Calu3 (cell line): ENCODE data around the gene TUT4. TPM values are rescaled to one million over a fixed set of nuclear protein-coding genes. Genes with fewer than 3 reads are reported as not detected.

ENCODE experiments used
- BruUV-seq: library from RNA; stranded (reverse); fragments of 400-500 nt; replicated peaks from 2 replicates; lab custom pipeline; 2021; lab: Mats Ljungman, UMichigan
- CTCF ChIA-PET: fragments of 300-600 bp; sonication (Branson Sonifier 250); formaldehyde crosslinking; loops from one replicate; lab custom pipeline; 2022; ENCODE audit warnings: antibody characterized with exemption; lab: Charles Lee
- DNase-seq: peaks from one replicate; pipeline ENCODE4 v3.0.0; 2022
- H3K27ac Mint-ChIP-seq: one replicate; pipeline ENCODE4 v1.8.0; 2022; ENCODE audit warnings: mixed read lengths; ENCODE audit not compliant: unreplicated experiment
- H3K27me3 Mint-ChIP-seq: one replicate; pipeline ENCODE4 v1.8.0; 2022; ENCODE audit warnings: mixed read lengths; ENCODE audit not compliant: unreplicated experiment
- H3K36me3 Mint-ChIP-seq: one replicate; pipeline ENCODE4 v1.8.0; 2022; ENCODE audit warnings: mild to moderate bottlenecking, moderate library complexity, mixed read lengths; ENCODE audit not compliant: insufficient read depth, unreplicated experiment
- H3K4me1 Mint-ChIP-seq: one replicate; pipeline ENCODE4 v1.8.0; 2022; ENCODE audit warnings: mild to moderate bottlenecking, low read depth, mixed read lengths; ENCODE audit not compliant: unreplicated experiment
- H3K4me3 Mint-ChIP-seq: one replicate; pipeline ENCODE4 v1.8.0; 2022; ENCODE audit warnings: mild to moderate bottlenecking, low read depth, moderate library complexity, mixed read lengths; ENCODE audit not compliant: unreplicated experiment
- H3K9me3 Mint-ChIP-seq: one replicate; pipeline ENCODE4 v1.8.0; 2022; ENCODE audit warnings: low read depth, mixed read lengths; ENCODE audit not compliant: unreplicated experiment
- CTCF ChIP-seq: fragments of 200-600 bp; IDR thresholded peaks from one replicate; pipeline ENCODE4 v1.8.0; 2022; ENCODE audit warnings: antibody characterized with exemption; ENCODE audit not compliant: unreplicated experiment
- intact Hi-C: fragments of 100-400 bp; cut with micrococcal nuclease; formaldehyde crosslinking; loops from one replicate; pipeline ENCODE4 v1.10.0; 2022; ENCODE audit not compliant: unreplicated experiment
- total RNA-seq: library from RNA; stranded (reverse); gene quantifications from 2 replicates; pipeline ENCODE4 v1.2.3, GENCODE V29; 2022

Gene TUT4
- total RNA-seq, 1 experiment from 2014 or later, result 55.9 TPM

GRCh38 chr1:52551507-52552235 lies 1.2 kb downstream of the TUT4 start:
- intact Hi-C loops, result loop anchor here (5.0 kb wide), 1 partner anchor 136 kb away; no protein-coding TSS in a partner anchor
- peak; percentile 27 for DNase-seq
- CTCF ChIA-PET, result no interaction called here
- Mint-ChIP-seq H3K4me1 (peaks cover 27% of the 10 kb centered on the region), H3K36me3 (no peaks in the 10 kb centered on the region), H3K4me3 (no peak overlapping the region), H3K27ac (no peak overlapping the region), H3K9me3 (no peaks in the 10 kb centered on the region), H3K27me3 (no peaks in the 10 kb centered on the region)
- TSS peak; percentile 59 for BruUV-seq
- TF ChIP-seq CTCF, result no peak

- H3K36me3 Mint-ChIP-seq, result no peaks in the 10 kb centered on the region
- peaks cover 27% of the 10 kb centered on the region for H3K4me1 Mint-ChIP-seq
- peaks cover 2% of the 10 kb centered on the region for H3K9me3 Mint-ChIP-seq
- DNase-seq, result no peak
- no peaks in the 10 kb centered on the region for H3K27me3 Mint-ChIP-seq
- CTCF ChIA-PET, result no interaction called here
- no peak overlapping the region for H3K4me3 Mint-ChIP-seq
- intact Hi-C loops, result loop anchor here (5.0 kb wide), 1 partner anchor 137 kb away; no protein-coding TSS in a partner anchor
- TF ChIP-seq CTCF, result no peak
- no peak overlapping the region for H3K27ac Mint-ChIP-seq
- no TSS peak for BruUV-seq
Observed at GRCh38 chr1:52550447-52550846, 2.4 kb downstream of the TUT4 start.

- no TSS peak for BruUV-seq
- no peaks in the 10 kb centered on the region for H3K27me3 Mint-ChIP-seq
Observed at GRCh38 chr1:52549267-52549666, 3.6 kb downstream of the TUT4 start.

GRCh38 chr1:52546852-52547251 lies 6.0 kb downstream of the TUT4 start:
- intact Hi-C loops, result no loop called here
- no peak for DNase-seq
- Mint-ChIP-seq H3K9me3 (peaks cover 2% of the 10 kb centered on the region), H3K27me3 (no peaks in the 10 kb centered on the region), H3K4me3 (no peak overlapping the region), H3K4me1 (peaks cover 14% of the 10 kb centered on the region), H3K27ac (no peak overlapping the region), H3K36me3 (no peaks in the 10 kb centered on the region)
- CTCF ChIA-PET, result no interaction called here
- no peak for TF ChIP-seq CTCF
- BruUV-seq, result no TSS peak

More at GRCh38 chr1:52549267-52549666, 3.6 kb downstream of the TUT4 start:
- H3K4me3 Mint-ChIP-seq, result no peak overlapping the region
- H3K9me3 Mint-ChIP-seq, result peaks cover 2% of the 10 kb centered on the region
- peaks cover 15% of the 10 kb centered on the region for H3K4me1 Mint-ChIP-seq
- CTCF ChIA-PET, result no interaction called here
- TF ChIP-seq CTCF, result no peak
- no peaks in the 10 kb centered on the region for H3K36me3 Mint-ChIP-seq
- H3K27ac Mint-ChIP-seq, result no peak overlapping the region
- no peak for DNase-seq
- intact Hi-C loops, result no loop called here
